HG03565 (cell line): ENCODE data around the gene AFAP1.

Experiments
- ATAC-seq: cut with Tn5 transposase; IDR thresholded peaks from one replicate; pipeline ENCODE4 v1.9.1; 2021; ENCODE audit warnings: mild to moderate bottlenecking, moderate library complexity; ENCODE audit not compliant: unreplicated experiment

AFAP1 gene

DNA sequence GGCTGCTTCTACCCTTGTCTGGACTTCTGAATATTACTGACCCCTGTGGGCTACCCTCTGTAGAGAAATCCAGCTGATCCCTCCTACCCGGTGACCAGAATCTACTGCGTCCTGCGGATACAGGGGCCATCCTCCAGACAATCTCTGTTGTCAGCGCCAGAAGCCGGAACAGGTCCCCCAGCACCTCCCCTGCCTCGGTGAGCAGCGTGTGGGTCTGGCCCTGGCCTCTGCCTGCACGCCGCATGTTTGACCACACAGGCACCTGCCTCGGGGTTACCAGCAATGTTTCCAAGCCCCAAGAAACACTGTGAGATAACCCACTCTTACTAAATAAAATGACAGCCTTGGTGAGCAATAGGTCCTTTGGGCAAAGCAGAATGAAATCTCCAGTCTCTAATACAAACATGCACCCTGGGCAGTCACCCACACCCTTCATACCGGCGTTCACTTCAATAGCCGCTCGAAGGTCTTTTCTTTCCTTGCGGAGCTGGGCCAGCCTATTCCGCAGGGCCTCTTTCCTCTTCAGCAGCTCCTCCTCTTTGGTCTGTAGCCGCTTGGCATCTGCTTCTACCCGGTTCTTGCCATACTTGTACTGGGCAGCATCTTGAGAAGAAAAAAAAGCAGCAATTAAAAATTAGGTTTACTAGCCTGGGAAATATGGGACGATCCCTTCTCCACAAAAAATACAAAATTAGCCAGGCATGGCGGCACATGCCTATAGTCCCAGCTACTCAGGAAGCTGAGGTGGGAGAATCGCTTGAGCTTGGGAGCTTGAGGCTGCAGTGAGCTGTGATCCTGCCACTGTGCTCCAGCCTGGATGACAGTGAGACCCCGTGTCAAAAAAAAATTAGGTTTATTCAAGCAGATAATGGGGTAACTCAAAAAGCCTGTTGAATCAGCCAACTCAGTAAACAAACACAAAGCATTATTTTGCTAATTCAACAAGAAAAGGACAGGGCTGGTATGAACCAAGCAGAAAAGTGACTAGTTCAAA is 165.1 kb downstream of the AFAP1 start:
- no peak for ATAC-seq

- no peak for ATAC-seq
These were observed 166.1 kb downstream of the AFAP1 start for GRCh38 chr4:7773401-7774180.

- ATAC-seq: no peak
These were observed 166.8 kb downstream of the AFAP1 start for GRCh38 chr4:7772711-7773385.

GRCh38 chr4:7771541-7772507 is 167.8 kb downstream of the AFAP1 start:
- ATAC-seq: peak; percentile 92

GRCh38 chr4:7771056-7771455 is 168.6 kb downstream of the AFAP1 start:
- ATAC-seq: no peak

GRCh38 chr4:7770224-7771050 is 169.2 kb downstream of the AFAP1 start:
- no peak for ATAC-seq

GRCh38 chr4:7769396-7770223 is 170.1 kb downstream of the AFAP1 start:
- no peak for ATAC-seq

GRCh38 chr4:7768736-7769135 is 170.9 kb downstream of the AFAP1 start:
- no peak for ATAC-seq

- ATAC-seq: no peak
These were observed 171.7 kb downstream of the AFAP1 start for GRCh38 chr4:7767966-7768365.

- no peak for ATAC-seq
These were observed 172.1 kb downstream of the AFAP1 start for GRCh38 chr4:7767526-7767925.

DNA sequence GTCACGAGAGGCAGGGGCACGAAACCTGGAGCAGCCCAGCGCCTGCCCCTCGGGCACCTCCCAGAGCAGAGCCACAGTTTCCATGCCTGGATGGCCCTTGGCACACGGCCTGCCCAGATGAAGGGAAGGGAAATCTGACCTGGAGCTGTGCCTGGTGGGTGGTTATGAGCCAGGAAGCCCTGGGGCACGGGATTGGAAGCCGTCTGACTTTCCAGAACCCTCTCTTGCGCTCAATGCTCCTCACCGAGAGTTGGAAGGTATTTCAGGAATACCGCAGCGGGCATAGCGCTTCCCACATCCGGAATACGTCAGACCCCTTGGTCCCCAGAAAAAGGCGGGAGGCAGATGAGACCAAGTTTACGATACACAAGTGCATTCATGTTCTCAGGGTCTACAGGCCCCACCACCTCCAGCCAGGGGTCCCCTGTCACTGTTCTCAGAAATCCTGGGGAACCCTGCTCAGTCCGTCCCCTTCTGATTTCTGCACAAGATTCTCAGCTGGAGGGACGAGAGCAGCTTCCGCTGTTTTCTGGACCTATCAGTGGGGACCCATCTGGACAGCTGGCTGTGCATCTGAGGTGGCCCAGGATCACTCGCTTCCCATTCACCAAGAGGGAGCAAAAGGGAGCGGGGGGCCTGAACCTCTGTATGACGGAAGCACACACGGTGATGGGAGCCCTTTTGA is 172.9 kb downstream of the AFAP1 start:
- ATAC-seq: no peak

DNA sequence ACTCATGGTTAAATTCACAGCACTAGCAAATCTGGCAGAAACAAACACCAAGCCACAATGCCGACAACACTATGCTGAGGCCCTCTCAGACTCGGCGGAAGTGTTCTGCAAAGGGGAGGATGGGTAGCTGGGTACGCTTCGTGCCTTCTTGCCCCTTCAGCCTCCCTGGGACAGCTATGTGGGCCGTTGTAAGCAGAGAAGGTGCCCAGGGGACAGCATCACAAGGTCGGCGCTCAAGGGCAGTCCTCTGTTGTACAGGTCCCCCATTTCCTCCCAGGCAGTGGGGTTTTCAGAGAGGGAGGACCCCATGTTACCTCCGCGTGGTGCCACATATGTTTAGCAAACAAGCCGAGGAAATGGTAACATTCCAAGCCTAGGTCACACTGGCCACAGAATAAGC is 173.6 kb downstream of the AFAP1 start:
- ATAC-seq: no peak

GRCh38 chr4:7765666-7766065 is 174.0 kb downstream of the AFAP1 start:
- no peak for ATAC-seq

GRCh38 chr4:7764466-7764865 is 175.2 kb downstream of the AFAP1 start:
- no peak for ATAC-seq

- ATAC-seq: no peak
These were observed 175.9 kb downstream of the AFAP1 start for GRCh38 chr4:7763788-7764187.

- no peak for ATAC-seq
These were observed 176.6 kb downstream of the AFAP1 start for GRCh38 chr4:7763106-7763505.

GRCh38 chr4:7762376-7763030 is 177.2 kb downstream of the AFAP1 start:
- no peak for ATAC-seq
